ENCODE data around the gene FAM13A. TPM values are rescaled to one million over a fixed set of nuclear protein-coding genes. Genes with fewer than 3 reads are reported as not detected.
A peak's percentile ranks its signal among the peaks of the same experiment; 100 is the strongest.

The FAM13A gene
- total and polyA plus RNA-seq, 2 of the 13 experiments (the other 11 are each of a cell fraction or from before 2014, with no cell fraction given), result 1.2 to 36.2 TPM

DNA sequence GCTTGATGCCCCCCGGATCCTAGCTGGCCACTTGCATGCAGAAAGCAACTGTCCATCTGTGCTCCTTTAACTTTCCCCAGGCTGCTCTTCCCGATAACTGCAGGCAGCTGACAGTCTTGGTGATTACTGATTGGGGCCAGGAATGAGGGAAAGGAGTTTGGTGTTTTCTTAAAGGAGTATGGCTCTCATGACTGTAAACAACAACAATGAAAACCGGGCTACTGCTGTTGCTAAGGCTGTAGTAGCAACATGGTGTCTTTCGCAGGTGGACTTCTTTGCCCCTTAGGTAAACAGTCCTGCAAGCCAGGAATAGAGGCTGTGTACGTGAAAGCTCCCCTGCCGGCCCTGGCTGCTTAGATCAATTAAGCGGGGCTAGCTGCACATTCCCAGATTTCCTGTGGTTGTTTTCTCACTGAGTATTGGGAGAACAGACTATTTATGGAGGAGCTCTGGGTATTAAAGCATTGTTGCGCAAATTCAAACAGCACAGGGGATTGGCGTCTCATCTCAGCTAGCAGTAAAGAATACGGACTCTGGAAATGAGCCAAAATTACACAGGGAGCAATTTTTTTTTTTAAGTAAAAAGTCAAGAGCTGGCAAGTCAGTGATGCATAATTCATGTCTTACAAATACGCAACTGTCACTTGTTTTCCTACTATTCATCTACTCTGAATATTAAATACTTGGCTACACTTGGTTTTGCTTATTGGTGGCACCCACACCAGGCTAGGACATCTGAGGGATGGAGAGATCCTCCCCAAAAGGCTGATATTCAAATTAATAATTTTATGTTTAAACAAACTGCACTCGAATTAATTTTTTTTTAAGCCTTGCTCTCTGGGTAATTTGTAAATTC is 297.7 kb downstream of the FAM13A start (continued):
- TF ChIP-seq, protein P1, sequence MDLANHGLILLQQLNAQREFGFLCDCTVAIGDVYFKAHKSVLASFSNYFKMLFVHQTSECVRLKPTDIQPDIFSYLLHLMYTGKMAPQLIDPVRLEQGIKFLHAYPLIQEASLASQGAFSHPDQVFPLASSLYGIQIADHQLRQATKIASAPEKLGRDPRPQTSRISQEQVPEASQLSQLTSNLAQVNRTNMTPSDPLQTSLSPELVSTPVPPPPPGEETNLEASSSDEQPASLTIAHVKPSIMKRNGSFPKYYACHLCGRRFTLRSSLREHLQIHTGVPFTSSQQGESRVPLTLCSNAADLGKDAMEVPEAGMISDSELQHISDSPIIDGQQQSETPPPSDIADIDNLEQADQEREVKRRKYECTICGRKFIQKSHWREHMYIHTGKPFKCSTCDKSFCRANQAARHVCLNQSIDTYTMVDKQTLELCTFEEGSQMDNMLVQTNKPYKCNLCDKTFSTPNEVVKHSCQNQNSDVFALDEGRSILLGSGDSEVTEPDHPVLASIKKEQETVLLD (CRISPR knock-in tag; IDR thresholded peaks at IDR 0.05; ENCODE audit: low read depth), result no peak
- TF ChIP-seq ZMYM2 (CRISPR knock-in tag; IDR thresholded peaks at IDR 0.05) (no peak), KLF9 (CRISPR knock-in tag; IDR thresholded peaks at IDR 0.05; ENCODE audit: low read depth) (no peak), ETV5 (CRISPR knock-in tag; IDR thresholded peaks at IDR 0.05; ENCODE audit: borderline replicate concordance) (peak; percentile 30; the same call in 1 of the 2 replicates), RAD51 (IDR thresholded peaks at IDR 0.05; ENCODE audit: borderline replicate concordance) (no peak), ZNF7 (CRISPR knock-in tag; IDR thresholded peaks at IDR 0.05) (no peak), ZC3H4 (CRISPR knock-in tag; IDR thresholded peaks at IDR 0.05; ENCODE audit: borderline replicate concordance) (no peak), FOXK1 (CRISPR knock-in tag; IDR thresholded peaks at IDR 0.05; ENCODE audit: borderline replicate concordance, low read depth) (0 out of 2 replicates have a peak, but pooled peaks have one; percentile 25), NKX3-1 (CRISPR knock-in tag; IDR thresholded peaks at IDR 0.05) (no peak), GATA4 (IDR thresholded peaks at IDR 0.05; ENCODE audit: borderline replicate concordance, low read depth) (no peak), TRIM24 (CRISPR knock-in tag; IDR thresholded peaks at IDR 0.05) (no peak), FOXO1 (CRISPR knock-in tag; IDR thresholded peaks at IDR 0.05) (no peak), DNMT3B (CRISPR knock-in tag; conservative IDR thresholded peaks at IDR 0.05) (no peak), TARDBP (CRISPR knock-in tag; IDR thresholded peaks at IDR 0.05) (no peak; the same call in 1 of the 2 replicates), WIZ (CRISPR knock-in tag; IDR thresholded peaks at IDR 0.05) (no peak), ZNF605 (CRISPR knock-in tag; IDR thresholded peaks at IDR 0.05) (no peak), CBFB (CRISPR knock-in tag; IDR thresholded peaks at IDR 0.05) (no peak)
- TF ChIP-seq, protein P2, sequence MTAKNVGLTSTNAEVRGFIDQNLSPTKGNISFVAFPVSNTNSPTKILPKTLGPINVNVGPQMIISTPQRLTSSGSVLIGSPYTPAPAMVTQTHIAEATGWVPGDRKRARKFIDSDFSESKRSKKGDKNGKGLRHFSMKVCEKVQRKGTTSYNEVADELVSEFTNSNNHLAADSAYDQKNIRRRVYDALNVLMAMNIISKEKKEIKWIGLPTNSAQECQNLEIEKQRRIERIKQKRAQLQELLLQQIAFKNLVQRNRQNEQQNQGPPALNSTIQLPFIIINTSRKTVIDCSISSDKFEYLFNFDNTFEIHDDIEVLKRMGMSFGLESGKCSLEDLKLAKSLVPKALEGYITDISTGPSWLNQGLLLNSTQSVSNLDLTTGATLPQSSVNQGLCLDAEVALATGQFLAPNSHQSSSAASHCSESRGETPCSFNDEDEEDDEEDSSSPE (CRISPR knock-in tag; IDR thresholded peaks at IDR 0.05), result no peak
- TF ChIP-seq, protein P3, sequence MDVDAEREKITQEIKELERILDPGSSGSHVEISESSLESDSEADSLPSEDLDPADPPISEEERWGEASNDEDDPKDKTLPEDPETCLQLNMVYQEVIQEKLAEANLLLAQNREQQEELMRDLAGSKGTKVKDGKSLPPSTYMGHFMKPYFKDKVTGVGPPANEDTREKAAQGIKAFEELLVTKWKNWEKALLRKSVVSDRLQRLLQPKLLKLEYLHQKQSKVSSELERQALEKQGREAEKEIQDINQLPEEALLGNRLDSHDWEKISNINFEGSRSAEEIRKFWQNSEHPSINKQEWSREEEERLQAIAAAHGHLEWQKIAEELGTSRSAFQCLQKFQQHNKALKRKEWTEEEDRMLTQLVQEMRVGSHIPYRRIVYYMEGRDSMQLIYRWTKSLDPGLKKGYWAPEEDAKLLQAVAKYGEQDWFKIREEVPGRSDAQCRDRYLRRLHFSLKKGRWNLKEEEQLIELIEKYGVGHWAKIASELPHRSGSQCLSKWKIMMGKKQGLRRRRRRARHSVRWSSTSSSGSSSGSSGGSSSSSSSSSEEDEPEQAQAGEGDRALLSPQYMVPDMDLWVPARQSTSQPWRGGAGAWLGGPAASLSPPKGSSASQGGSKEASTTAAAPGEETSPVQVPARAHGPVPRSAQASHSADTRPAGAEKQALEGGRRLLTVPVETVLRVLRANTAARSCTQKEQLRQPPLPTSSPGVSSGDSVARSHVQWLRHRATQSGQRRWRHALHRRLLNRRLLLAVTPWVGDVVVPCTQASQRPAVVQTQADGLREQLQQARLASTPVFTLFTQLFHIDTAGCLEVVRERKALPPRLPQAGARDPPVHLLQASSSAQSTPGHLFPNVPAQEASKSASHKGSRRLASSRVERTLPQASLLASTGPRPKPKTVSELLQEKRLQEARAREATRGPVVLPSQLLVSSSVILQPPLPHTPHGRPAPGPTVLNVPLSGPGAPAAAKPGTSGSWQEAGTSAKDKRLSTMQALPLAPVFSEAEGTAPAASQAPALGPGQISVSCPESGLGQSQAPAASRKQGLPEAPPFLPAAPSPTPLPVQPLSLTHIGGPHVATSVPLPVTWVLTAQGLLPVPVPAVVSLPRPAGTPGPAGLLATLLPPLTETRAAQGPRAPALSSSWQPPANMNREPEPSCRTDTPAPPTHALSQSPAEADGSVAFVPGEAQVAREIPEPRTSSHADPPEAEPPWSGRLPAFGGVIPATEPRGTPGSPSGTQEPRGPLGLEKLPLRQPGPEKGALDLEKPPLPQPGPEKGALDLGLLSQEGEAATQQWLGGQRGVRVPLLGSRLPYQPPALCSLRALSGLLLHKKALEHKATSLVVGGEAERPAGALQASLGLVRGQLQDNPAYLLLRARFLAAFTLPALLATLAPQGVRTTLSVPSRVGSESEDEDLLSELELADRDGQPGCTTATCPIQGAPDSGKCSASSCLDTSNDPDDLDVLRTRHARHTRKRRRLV (CRISPR knock-in tag; IDR thresholded peaks at IDR 0.05), result no peak
- TF ChIP-seq, protein P4, sequence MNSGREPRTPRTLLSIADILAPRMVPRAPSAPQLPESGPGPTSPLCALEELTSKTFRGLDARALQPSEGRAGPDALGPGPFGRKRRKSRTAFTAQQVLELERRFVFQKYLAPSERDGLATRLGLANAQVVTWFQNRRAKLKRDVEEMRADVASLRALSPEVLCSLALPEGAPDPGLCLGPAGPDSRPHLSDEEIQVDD (CRISPR knock-in tag; IDR thresholded peaks at IDR 0.05; ENCODE audit: borderline replicate concordance), result no peak
